IMR-90 (cell line): Measurements from ENCODE around the gene KMT2C. TPM values are rescaled to one million over a fixed set of nuclear protein-coding genes. Genes with fewer than 3 reads are reported as not detected.

Source experiments
- ATAC-seq: fragments of 200-7000 bp; cut with Tn5 transposase; 2 replicates; pipeline ENCODE4 v1.9.1; 2020; ENCODE audit warnings: low read depth, mild to moderate bottlenecking, moderate library complexity
- BruUV-seq: library from RNA; stranded (reverse); fragments of 400-500 nt; replicated peaks from 2 replicates; lab custom pipeline; 2021; lab: Mats Ljungman, UMichigan
- CTCF ChIA-PET: fragments of 300-600 bp; formaldehyde crosslinking; extraction: SDS; loops from one replicate; lab custom pipeline; 2021; ENCODE audit warnings: antibody characterized with exemption; lab: Yijun Ruan, JAX
- POLR2A ChIA-PET: fragments of 300-600 bp; sonication (Branson Sonifier 250); formaldehyde crosslinking; loops from one replicate; lab custom pipeline; 2022; ENCODE audit warnings: antibody characterized with exemption; ENCODE audit not compliant: unreplicated experiment; lab: Charles Lee
- DNase-seq: peaks from one replicate; pipeline ENCODE4 v3.0.0; 2013
- H2AFZ ChIP-seq: replicated peaks from 2 replicates; pipeline ENCODE3; 2013; ENCODE audit warnings: low read length, mild to moderate bottlenecking; ENCODE audit not compliant: poor library complexity
- H2AK5ac ChIP-seq: 2 replicates; pipeline ENCODE4 v1.6.1; 2013; ENCODE audit warnings: low read depth, low read length, inconsistent platforms
- H2AK9ac ChIP-seq: replicated peaks from 2 replicates; pipeline ENCODE3; 2013; ENCODE audit warnings: mild to moderate bottlenecking, low read depth, low read length, moderate library complexity; ENCODE audit not compliant: poor library complexity
- H2BK120ac ChIP-seq: 2 replicates; pipeline ENCODE4 v1.6.1; 2013; ENCODE audit warnings: low read depth, low read length, inconsistent platforms
- H2BK15ac ChIP-seq: 3 replicates; pipeline ENCODE4 v1.6.1; 2013; ENCODE audit warnings: low read depth, low read length, inconsistent platforms
- H2BK20ac ChIP-seq: 2 replicates; pipeline ENCODE4 v1.6.1; 2013; ENCODE audit warnings: low read depth, mild to moderate bottlenecking, inconsistent platforms, low read length, moderate library complexity
- H2BK5ac ChIP-seq: 2 replicates; pipeline ENCODE4 v1.6.1; 2013; ENCODE audit warnings: mild to moderate bottlenecking, low read depth, low read length, inconsistent platforms; ENCODE audit not compliant: poor library complexity, severe bottlenecking
- H3K14ac ChIP-seq: replicated peaks from 2 replicates; pipeline ENCODE4 v1.6.1; 2013; ENCODE audit warnings: low read depth, low read length, inconsistent platforms
- H3K18ac ChIP-seq: 2 replicates; pipeline ENCODE4 v1.6.1; 2013; ENCODE audit warnings: low read depth, low read length, control low read depth
- H3K23ac ChIP-seq: 2 replicates; pipeline ENCODE4 v1.6.1; 2013; ENCODE audit warnings: low read depth, low read length, inconsistent platforms
- H3K27ac ChIP-seq: 2 replicates; pipeline ENCODE4 v1.5.1; 2013; ENCODE audit warnings: mild to moderate bottlenecking, control low read depth, low read length; ENCODE audit not compliant: insufficient read depth
- H3K27me3 ChIP-seq: 2 replicates; pipeline ENCODE4 v1.6.1; 2013; ENCODE audit warnings: low read length; ENCODE audit not compliant: control insufficient read depth, insufficient read depth
- H3K36me3 ChIP-seq: 2 replicates; pipeline ENCODE4 v1.6.1; 2013; ENCODE audit warnings: low read length, mixed read lengths; ENCODE audit not compliant: control insufficient read depth, insufficient read depth
- H3K4ac ChIP-seq: 2 replicates; pipeline ENCODE4 v1.6.1; 2013; ENCODE audit warnings: low read depth, low read length, inconsistent platforms
- H3K4me1 ChIP-seq: 2 replicates; pipeline ENCODE4 v1.6.1; 2013; ENCODE audit warnings: low read length, mixed read lengths; ENCODE audit not compliant: control insufficient read depth, insufficient read depth
- H3K4me2 ChIP-seq: 2 replicates; pipeline ENCODE4 v1.6.1; 2013; ENCODE audit warnings: low read depth, mild to moderate bottlenecking, control low read depth, low read length, moderate library complexity
- H3K4me3 ChIP-seq: 2 replicates; pipeline ENCODE4 v1.5.1; 2013; ENCODE audit warnings: low read depth, mild to moderate bottlenecking, control low read depth, low read length, moderate library complexity; ENCODE audit not compliant: insufficient read depth
- H3K56ac ChIP-seq: 2 replicates; pipeline ENCODE4 v1.6.1; 2013; ENCODE audit warnings: low read length, inconsistent platforms; ENCODE audit not compliant: insufficient read depth; ENCODE audit errors: extremely low read depth
- H3K79me1 ChIP-seq, 2 experiments: 2 replicates each; pipeline ENCODE4 v1.6.1; 2013; ENCODE audit warnings: low read length in 2 of 2, inconsistent platforms in 1 of 2, low read depth in 1 of 2
- H3K9ac ChIP-seq: 2 replicates; pipeline ENCODE4 v1.6.1; 2013; ENCODE audit warnings: low read depth, low read length, control low read depth
- H3K9me1 ChIP-seq: 2 replicates; pipeline ENCODE4 v1.6.1; 2013; ENCODE audit warnings: low read length, inconsistent platforms; ENCODE audit not compliant: insufficient read depth
- H3K9me3 ChIP-seq: 2 replicates; pipeline ENCODE4 v1.6.1; 2013; ENCODE audit warnings: low read length; ENCODE audit not compliant: control insufficient read depth, insufficient read depth
- H4K20me1 ChIP-seq: 2 replicates; pipeline ENCODE4 v1.6.1; 2013; ENCODE audit warnings: low read length, inconsistent platforms; ENCODE audit not compliant: insufficient read depth
- H4K5ac ChIP-seq: 2 replicates; pipeline ENCODE4 v1.6.1; 2013; ENCODE audit warnings: mild to moderate bottlenecking, low read depth, low read length, control low read depth
- H4K8ac ChIP-seq, 2 experiments: 2 replicates each; pipeline ENCODE4 v1.6.1; 2013; ENCODE audit warnings: low read depth in 2 of 2, low read length in 2 of 2, control low read depth in 1 of 2, inconsistent platforms in 1 of 2
- H4K91ac ChIP-seq: 2 replicates; pipeline ENCODE4 v1.6.1; 2013; ENCODE audit warnings: low read depth, low read length, inconsistent platforms; ENCODE audit not compliant: insufficient read depth
- CEBPB ChIP-seq: IDR thresholded peaks from 2 replicates; pipeline ENCODE4 v1.6.1; 2012; ENCODE audit warnings: low read depth, low read length, improper control_type of control experiment
- CTCF ChIP-seq: conservative IDR thresholded peaks from 2 replicates; pipeline ENCODE4 v1.5.1; 2012; ENCODE audit warnings: mild to moderate bottlenecking, low read depth, low read length, improper control_type of control experiment
- MAFK ChIP-seq: IDR thresholded peaks from 2 replicates; pipeline ENCODE4 v1.6.1; 2012; ENCODE audit warnings: low read depth, low read length, improper control_type of control experiment
- POLR2A ChIP-seq: IDR thresholded peaks from 2 replicates; pipeline ENCODE4 v1.6.1; 2012; ENCODE audit warnings: mild to moderate bottlenecking, low read depth, low read length
- RCOR1 ChIP-seq: IDR thresholded peaks from 2 replicates; pipeline ENCODE4 v1.6.1; 2012; ENCODE audit warnings: mild to moderate bottlenecking, low read length, improper control_type of control experiment; ENCODE audit not compliant: insufficient replicate concordance
- USF2 ChIP-seq: fragments of 150-350 bp; IDR thresholded peaks from 2 replicates; pipeline ENCODE4 v1.6.1; 2017; ENCODE audit warnings: mild to moderate bottlenecking, antibody characterized with exemption, low read length, low read depth
- WGBS, 2 experiments: methylation state at CpG; one replicate each; pipeline versions ENCODE4 v1.1.5 to v1.1.7; 2013; ENCODE audit warnings: missing lambda C conversion rate in 2 of 2; ENCODE audit not compliant: insufficient read length in 1 of 2; ENCODE audit errors: extremely low coverage in 2 of 2; 5-methylcytosine and 5-hydroxymethylcytosine counted together
- dilution Hi-C: fragments of 300-500 bp; cut with HindIII; formaldehyde crosslinking; loops from one replicate; pipeline ENCODE4 v1.14.3; 2018; ENCODE audit warnings: low sequenced_read_pairs; ENCODE audit not compliant: unreplicated experiment
- in situ Hi-C: fragments of 300-500 bp; cut with MboI; formaldehyde crosslinking; loops from 3 replicates; pipeline ENCODE4 v1.14.3; 2019; ENCODE audit warnings: low sequenced_read_pairs, inconsistent platforms, mixed read lengths
- intact Hi-C: fragments of 100-400 bp; cut with micrococcal nuclease; formaldehyde crosslinking; loops from 2 replicates; pipeline ENCODE4 v1.10.0; 2022
- polyA plus RNA-seq, 3 experiments: library from polyadenylated mRNA; depleted of rRNA; stranded (reverse); fragments of >200 nt; gene quantifications; 2 replicates each; pipeline ENCODE4 v1.2.3, GENCODE V29; 2012; ENCODE audit warnings: low replicate concordance in 1 of 3
- total RNA-seq: library from RNA; depleted of rRNA; stranded (reverse); fragments of >200 nt; gene quantifications from 2 replicates; pipeline ENCODE4 v1.2.3, GENCODE V29; 2012

Gene KMT2C
- total and polyA plus RNA-seq, 2 of the 4 experiments (the other 2 are of a cell fraction): 8.0 to 23.3 TPM

- no peak overlapping the region for H2BK5ac ChIP-seq
- intact Hi-C loops: no loop called here
- H2BK120ac ChIP-seq: no peak overlapping the region
- H4K20me1 ChIP-seq: 0 out of 2 replicates have a peak, but pooled peaks cover 3% of the 10 kb centered on the region
- no peak overlapping the region for H2AK9ac ChIP-seq
- H2AFZ ChIP-seq: no peak overlapping the region
- no peak overlapping the region for H3K23ac ChIP-seq
- H3K36me3 ChIP-seq: peaks cover 52% of the 10 kb centered on the region
- BruUV-seq: no TSS peak
- DNase-seq (no peak), ATAC-seq (no peak)
- H3K4me2 ChIP-seq: no peak overlapping the region
- no peak overlapping the region for H4K91ac ChIP-seq
- H3K4me3 ChIP-seq: no peak overlapping the region
- no peak overlapping the region for H4K8ac ChIP-seq
- H2BK15ac ChIP-seq: no peak overlapping the region
- H3K27ac ChIP-seq: no peak overlapping the region
- H3K4me1 ChIP-seq: no peaks in the 10 kb centered on the region
- no peak overlapping the region for H2AK5ac ChIP-seq
- H3K9me3 ChIP-seq: no peaks in the 10 kb centered on the region; the same call in 1 of the 2 replicates
- CTCF ChIA-PET: interaction anchor here (0.6 kb wide), 1 partner anchor 365 kb away, joined by 3 read pairs; no protein-coding TSS in a partner anchor
- WGBS, 2 experiments: 99% methylated on average over 16 of the region's 37 CpGs; no CpG with 5 or more reads in 1 of the 2 experiments
- no peak overlapping the region for H4K5ac ChIP-seq
- dilution Hi-C loops: no loop called here
- no peaks in the 10 kb centered on the region for H3K79me1 ChIP-seq
- H3K14ac ChIP-seq: no peak overlapping the region
- in situ Hi-C loops: no loop called here
- TF ChIP-seq MAFK (no peak), USF2 (no peak), POLR2A (no peak), CEBPB (no peak), RCOR1 (no peak), CTCF (no peak)
- POLR2A ChIA-PET: no interaction called here
- no peak overlapping the region for H3K56ac ChIP-seq
- H2BK20ac ChIP-seq: no peak overlapping the region
- H3K18ac ChIP-seq: no peak overlapping the region
- no peaks in the 10 kb centered on the region for H3K9me1 ChIP-seq
- H3K4ac ChIP-seq: no peak overlapping the region
- no peaks in the 10 kb centered on the region for H3K27me3 ChIP-seq
- H3K9ac ChIP-seq: no peak overlapping the region
Observed at GRCh38 chr7:152130658-152131590, 304.9 kb downstream of the KMT2C start.
